Measurements from ENCODE around the gene MYO1E.

DNA sequence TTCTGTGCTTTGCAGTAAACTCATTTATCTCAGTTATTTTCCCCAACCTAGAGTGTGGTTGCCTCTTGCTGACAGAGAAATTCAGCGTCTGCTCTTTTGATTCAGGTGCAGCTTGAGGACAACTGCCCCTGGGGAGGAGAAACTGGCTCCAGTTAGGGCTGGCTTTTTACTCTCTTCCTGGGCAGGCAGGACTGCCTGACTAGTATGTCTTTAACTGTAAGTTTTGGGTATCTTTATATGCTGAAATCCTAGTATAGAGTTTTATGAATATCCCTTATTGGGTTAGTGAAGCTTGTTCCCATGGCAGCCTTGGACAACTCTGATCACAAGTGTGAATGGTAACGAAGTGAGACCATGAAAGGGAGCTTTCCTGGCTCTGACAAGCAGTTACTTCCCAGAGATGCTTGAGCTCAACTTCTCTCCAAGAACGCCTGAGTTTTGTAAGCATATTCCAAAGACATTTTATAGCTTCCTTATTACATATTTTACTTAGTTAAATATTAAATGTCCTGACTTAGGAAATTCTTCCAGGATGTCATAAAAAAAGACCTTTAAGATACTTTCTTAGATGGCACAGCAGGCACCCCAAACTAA lies 240.6 kb downstream of the MYO1E start:
- TF ChIP-seq POLR2A (IDR thresholded peaks at IDR 0.05), result no peak
- TF ChIP-seq, protein P1, sequence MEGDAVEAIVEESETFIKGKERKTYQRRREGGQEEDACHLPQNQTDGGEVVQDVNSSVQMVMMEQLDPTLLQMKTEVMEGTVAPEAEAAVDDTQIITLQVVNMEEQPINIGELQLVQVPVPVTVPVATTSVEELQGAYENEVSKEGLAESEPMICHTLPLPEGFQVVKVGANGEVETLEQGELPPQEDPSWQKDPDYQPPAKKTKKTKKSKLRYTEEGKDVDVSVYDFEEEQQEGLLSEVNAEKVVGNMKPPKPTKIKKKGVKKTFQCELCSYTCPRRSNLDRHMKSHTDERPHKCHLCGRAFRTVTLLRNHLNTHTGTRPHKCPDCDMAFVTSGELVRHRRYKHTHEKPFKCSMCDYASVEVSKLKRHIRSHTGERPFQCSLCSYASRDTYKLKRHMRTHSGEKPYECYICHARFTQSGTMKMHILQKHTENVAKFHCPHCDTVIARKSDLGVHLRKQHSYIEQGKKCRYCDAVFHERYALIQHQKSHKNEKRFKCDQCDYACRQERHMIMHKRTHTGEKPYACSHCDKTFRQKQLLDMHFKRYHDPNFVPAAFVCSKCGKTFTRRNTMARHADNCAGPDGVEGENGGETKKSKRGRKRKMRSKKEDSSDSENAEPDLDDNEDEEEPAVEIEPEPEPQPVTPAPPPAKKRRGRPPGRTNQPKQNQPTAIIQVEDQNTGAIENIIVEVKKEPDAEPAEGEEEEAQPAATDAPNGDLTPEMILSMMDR (IDR thresholded peaks at IDR 0.05 in 8 of 11, conservative IDR thresholded peaks at IDR 0.05 in 3 of 11), result no peak

Data from spleen (tissue), 7 donors.